GM12872 (cell line): ENCODE measurements around the gene C10orf71.

Experiments
- TF ChIP-seq, protein P1 (sequence below): IDR thresholded peaks from 3 replicates; pipeline ENCODE4 v1.5.1; 2011; ENCODE audit warnings: low read depth, mild to moderate bottlenecking, low read length, moderate library complexity; ENCODE audit not compliant: insufficient read depth

C10orf71 gene

DNA sequence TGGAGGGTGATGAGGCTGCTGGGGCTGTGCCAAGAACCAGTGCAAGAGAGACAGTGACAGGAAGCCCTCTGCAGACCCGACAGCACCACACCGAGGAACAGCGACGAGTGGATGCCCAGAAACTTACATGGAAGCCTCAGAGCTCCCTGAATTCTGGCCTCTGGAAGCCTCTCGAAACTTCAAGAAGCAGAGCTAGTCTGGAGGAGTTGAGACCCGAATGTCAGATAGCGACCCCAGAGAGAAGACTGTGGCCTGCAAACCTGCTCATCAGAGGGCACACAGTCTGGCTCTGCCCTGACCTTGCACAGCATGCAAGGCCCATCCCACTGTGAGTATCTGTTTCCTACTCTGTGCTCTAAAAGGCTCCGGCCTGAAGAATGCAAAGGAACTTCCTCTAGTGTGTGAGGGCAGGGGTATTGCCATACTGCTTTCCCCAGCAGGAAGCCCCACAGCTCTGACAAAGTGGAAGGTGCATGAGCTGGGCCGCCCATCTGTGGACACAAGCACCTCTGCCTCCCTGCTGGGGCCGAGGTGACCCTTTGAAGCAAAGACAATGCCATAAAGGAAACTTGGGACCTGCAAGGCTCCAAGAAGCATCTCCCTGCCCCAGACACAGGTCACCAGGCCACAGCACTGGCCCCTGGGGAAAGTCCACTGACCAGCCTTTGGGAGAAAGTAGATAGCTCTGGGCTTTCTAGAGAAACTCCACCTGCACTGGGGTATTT is 10.5 kb upstream of the C10orf71 start:
- TF ChIP-seq, protein P1, sequence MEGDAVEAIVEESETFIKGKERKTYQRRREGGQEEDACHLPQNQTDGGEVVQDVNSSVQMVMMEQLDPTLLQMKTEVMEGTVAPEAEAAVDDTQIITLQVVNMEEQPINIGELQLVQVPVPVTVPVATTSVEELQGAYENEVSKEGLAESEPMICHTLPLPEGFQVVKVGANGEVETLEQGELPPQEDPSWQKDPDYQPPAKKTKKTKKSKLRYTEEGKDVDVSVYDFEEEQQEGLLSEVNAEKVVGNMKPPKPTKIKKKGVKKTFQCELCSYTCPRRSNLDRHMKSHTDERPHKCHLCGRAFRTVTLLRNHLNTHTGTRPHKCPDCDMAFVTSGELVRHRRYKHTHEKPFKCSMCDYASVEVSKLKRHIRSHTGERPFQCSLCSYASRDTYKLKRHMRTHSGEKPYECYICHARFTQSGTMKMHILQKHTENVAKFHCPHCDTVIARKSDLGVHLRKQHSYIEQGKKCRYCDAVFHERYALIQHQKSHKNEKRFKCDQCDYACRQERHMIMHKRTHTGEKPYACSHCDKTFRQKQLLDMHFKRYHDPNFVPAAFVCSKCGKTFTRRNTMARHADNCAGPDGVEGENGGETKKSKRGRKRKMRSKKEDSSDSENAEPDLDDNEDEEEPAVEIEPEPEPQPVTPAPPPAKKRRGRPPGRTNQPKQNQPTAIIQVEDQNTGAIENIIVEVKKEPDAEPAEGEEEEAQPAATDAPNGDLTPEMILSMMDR: no peak

DNA sequence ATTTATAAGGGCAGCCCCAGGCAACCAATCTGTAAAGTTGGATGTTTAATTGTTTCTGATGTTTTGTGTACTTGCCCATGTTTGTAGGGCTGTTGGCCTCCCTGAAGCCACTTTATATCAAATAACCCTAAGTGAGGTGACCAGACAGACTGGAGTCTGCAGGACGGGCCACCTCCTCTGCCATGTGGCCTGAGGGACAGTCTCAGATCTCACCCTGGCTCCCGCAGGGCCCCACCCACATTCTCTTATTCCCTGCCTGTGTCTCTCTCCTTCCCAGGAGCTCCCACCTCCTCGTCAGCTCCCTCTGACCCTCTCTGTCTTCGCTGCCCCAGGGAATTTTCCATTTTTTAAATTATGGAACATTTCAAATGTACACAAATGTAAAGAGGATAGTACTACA is 9.5 kb upstream of the C10orf71 start:
- TF ChIP-seq, protein P1: no peak

DNA sequence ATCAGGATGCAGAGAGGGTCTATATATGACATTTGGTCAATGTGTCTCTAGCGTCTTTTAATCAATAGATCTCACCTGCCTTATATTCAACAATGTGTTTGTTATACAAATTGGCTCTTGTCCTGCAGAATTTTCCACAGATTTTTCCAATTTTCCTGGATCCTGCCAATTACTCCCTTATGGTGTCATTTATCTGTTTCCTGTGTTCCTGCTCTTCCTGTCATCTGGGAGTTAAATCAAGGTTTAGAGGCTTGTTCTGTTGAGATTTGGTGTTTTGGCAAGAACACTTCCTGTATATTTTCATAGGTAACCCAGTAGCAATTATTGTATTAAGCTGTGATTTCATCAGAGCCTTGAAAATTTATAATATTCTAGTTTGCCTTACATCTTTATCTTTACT is 8.8 kb upstream of the C10orf71 start:
- TF ChIP-seq, protein P1: no peak

GRCh38 chr10:49290607-49291006 is 8.4 kb upstream of the C10orf71 start:
- TF ChIP-seq, protein P1: no peak

DNA sequence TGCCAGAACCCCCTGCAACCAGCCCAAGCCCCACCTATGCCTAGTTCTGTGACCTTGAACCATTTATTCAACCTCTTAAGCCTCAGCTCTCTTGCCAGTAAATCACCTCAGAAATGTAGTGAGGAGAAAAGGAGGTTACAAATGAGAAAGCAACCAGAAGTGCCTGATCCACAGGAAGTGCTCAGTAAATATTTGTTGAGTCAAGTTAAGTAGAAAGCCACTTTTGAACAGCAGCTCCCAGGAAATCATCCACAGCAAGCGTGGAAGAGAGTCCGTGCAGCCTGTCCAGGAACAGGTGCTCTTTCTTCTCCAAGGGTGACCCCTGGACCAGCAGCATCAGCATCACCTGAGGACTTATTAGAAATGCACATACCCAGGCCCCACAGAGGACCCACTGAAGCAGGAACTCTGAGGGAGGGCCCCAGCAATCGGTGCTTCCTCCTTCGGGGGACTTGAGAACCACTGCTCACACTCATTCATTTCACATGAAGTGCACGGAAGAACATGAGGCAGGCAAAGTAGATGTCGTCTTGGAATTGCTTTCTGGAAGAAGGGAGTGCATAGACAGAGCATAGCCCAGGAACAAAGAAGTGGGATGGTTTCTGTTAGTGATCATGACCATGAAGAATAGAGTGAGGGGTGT is 6.3 kb upstream of the C10orf71 start:
- TF ChIP-seq, protein P1: no peak

DNA sequence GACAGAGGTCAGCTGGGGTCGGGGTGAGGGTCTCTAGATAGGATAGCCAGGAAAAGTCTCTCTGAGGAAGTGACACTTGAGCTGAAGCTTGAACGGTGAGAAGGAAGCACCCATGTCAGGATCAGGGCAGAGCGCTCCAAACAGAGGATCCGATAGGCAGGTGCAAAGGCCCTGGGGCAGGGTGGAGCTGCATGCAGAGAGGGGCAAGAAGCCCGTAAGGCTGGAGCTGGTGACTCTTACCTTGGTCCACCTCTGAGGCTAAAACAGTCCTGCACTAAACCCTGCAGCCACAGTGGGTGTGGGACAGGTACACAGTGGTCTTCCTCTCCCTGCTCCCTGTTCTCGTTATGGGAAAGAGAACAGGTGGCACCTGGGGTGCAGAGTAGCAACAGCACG is 5.8 kb upstream of the C10orf71 start:
- TF ChIP-seq, protein P1: no peak

- TF ChIP-seq, protein P1: no peak
Measured at GRCh38 chr10:49294731-49295130, 4.2 kb upstream of the C10orf71 start.
